GM21360 (cell line): ENCODE results near the gene PRIM1.
"Not testable (repeated sequence)": the region's sequence is repeated elsewhere in the genome, so short reads cannot be mapped to it uniquely, and the experiment has no call there.

ENCODE experiments used
- ATAC-seq: cut with Tn5 transposase; IDR thresholded peaks from one replicate; pipeline ENCODE4 v1.9.1; 2021; ENCODE audit warnings: mild to moderate bottlenecking, moderate library complexity; ENCODE audit not compliant: unreplicated experiment

Gene PRIM1

DNA sequence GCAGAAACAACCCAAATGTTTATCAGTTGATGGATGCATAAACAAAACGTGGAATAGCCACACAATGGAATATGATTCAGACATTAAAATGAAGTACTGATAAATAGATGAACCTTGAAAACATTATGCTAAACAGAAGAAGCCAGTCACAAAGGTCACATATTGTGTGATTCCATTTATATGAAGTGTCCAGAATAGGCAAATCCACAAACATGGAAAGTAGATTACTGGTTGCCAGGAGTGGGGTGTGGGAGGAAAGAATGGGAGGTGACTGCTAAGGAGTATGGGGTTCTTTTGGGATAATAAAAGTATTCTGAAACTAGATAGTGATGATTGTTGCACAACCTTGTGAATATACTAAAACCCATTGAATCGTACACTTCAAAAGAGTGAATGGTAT, 9.7 kb upstream of the PRIM1 start:
- no peak for ATAC-seq

GRCh38 chr12:56760460-56760859, 8.3 kb upstream of the PRIM1 start:
- ATAC-seq, result no peak

GRCh38 chr12:56759263-56759908, 7.3 kb upstream of the PRIM1 start:
- no peak for ATAC-seq

- ATAC-seq, result no peak
These were observed 6.7 kb upstream of the PRIM1 start for GRCh38 chr12:56758728-56759262.

DNA sequence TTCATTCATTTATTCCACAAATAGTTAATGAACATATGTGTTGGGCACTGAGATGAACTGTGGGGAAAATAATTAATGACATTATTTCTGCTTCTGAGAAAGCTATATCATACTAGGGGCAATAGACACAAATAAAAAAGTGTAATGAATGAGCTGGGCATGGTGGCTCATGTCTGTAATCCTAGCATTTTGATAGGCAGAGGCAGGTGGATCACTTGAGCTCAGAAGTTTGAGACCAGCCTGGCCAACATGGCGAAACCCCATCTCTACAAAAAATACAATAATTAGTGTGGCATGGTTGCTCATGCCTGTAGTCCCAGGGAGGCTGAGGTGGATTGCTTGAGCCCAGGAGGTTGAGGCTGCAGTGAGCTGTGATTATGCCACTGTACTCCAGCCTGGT, 5.8 kb upstream of the PRIM1 start:
- ATAC-seq, result not testable (repeated sequence)

GRCh38 chr12:56753566-56753965, 1.4 kb upstream of the PRIM1 start:
- ATAC-seq, result no peak

GRCh38 chr12:56750596-56750995, 1.5 kb downstream of the PRIM1 start:
- ATAC-seq, result not testable (repeated sequence)

DNA sequence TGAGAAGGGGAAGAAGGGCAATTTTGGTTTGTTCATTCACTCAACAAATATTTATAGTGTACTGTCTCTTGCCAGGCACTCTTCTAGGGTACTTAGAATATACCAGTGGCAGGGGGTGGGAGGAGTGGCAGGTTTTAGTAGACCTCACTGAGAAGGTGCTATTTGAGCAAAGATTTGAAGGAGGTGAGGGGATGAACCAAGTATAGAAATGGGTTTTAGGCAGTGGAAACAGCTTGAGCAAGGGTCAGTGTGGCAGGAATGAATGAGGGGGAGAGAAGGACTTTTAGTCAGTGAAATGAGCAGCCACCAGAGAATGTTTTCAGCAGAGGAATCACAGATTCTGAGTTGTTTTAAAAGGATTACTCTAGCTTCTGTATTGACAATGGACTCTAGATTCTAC, 2.3 kb downstream of the PRIM1 start:
- ATAC-seq, result no peak

DNA sequence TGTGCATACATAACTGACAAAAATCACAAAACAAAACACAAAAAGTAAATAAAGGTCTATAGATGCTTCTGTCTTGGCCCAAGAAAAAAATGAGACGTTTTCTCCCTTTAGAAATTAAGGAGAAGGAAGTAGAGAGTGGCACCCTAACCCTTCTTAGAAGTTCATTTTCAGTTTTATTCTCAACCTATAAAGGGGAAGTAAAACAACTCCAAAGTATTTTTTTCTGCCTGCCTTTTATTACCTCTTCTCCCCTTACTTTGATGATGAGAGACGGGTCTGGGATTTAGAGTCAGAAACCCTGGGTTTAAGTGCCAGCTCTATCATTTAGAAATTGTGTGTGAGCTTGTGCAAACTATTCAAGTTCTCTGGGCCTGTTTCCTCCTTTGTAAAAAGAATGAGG, 2.8 kb downstream of the PRIM1 start:
- no peak for ATAC-seq

DNA sequence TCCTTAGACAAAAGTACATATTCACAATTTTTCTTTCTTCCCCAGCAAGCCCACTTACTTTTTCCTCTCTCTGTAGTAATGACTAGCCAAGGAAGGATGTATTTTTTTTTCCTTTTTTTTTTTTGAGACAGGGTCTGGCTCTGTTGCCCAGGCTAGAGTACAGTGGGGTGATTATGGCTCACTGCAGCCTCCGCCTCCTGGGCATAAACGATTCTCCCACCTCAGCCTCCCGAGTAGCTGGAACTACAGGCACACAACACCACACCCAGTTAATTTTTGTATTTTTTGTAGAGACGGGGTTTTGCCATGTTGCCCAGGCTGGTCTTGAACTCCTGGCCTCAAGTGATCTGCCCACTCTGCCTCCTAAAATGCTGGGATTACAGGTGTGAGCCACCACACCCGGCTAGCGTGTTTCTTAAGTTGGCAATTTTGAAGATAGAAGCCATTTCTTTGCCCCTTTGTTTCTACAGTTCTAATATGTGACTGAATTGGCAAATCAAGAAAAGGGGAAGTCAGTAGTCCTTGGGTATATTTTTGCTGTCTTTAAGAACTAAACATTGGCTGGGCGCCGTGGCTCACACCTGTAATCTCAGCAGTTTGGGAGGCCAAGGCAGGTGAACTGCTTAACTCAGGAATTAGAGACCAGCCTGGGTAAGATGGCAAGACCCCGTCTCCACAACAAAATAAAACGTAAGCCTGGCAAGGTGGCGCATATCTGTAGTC, 23.8 kb downstream of the PRIM1 start:
- no peak for ATAC-seq

- not testable (repeated sequence) for ATAC-seq
These were observed 25.9 kb downstream of the PRIM1 start for GRCh38 chr12:56726196-56726675.

GRCh38 chr12:56725723-56726102, 26.4 kb downstream of the PRIM1 start:
- peak; percentile 1 for ATAC-seq

DNA sequence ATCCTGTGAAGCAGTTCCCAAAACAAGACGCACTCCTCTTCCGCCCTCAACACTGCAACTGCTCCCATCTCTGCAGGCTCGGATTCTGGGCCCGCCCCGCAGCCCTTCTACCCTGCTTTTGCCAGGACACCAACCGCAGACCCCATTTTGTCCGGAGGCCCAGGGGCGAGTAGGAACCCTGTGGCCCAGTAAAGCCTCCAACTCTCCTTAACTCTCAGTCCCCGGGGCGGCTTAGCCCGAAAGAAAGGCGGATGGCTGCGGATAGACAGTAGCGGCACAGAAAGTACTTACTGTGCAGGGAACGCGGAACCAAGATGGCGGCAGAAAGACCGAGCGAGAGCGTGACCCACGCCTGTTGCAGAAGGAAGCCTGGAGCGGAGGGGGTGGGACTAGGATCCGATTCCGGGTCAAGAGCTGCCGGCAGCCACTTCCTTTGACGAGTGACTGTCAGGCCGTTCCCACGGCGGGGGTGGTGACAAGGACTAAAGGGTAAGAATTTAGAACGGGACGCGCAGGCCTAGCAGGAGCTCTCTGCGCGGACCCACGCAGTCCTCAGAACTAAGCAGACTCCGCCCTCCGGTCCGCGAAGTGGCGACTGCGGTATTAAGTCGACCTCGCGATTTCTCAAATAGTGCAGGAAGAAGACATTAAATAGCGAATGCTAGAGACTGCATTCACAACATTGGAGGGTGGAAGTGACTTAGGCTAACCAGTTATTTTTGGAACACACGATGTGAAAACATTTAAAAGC, 27.0 kb downstream of the PRIM1 start, which contains the start of gene NACA:
NACA (minus strand) TSS at position 328 of the 751 bp plus-strand sequence. CDS start 778 bp downstream, outside the sequence.
- ATAC-seq, result peak; percentile 93

- no peak for ATAC-seq
These were observed 27.5 kb downstream of the PRIM1 start for GRCh38 chr12:56724701-56724971.

- ATAC-seq, result no peak
These were observed 28.0 kb downstream of the PRIM1 start for GRCh38 chr12:56723889-56724700.

- no peak for ATAC-seq
These were observed 28.8 kb downstream of the PRIM1 start for GRCh38 chr12:56723352-56723751.

GRCh38 chr12:56722832-56723231, 29.3 kb downstream of the PRIM1 start:
- ATAC-seq, result no peak

DNA sequence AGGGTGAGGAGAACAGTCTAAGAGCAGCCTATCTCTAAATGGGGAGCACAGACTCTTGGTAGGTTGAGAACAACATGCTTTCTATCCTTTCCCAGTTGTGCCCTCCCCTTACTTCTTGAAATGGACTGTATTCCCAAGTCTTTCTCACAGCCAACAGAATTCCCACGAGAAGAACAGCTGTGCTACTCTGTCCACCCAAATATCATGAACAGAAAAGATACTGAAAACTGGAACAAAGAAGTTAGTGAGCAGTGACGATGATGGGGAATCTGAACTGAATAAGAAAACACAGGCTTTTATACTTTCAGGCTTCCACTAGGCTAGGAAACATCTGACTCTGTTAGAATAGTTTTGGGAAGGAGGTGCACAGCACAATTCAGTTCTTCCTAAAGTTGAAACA, 30.4 kb downstream of the PRIM1 start:
- no peak for ATAC-seq

DNA sequence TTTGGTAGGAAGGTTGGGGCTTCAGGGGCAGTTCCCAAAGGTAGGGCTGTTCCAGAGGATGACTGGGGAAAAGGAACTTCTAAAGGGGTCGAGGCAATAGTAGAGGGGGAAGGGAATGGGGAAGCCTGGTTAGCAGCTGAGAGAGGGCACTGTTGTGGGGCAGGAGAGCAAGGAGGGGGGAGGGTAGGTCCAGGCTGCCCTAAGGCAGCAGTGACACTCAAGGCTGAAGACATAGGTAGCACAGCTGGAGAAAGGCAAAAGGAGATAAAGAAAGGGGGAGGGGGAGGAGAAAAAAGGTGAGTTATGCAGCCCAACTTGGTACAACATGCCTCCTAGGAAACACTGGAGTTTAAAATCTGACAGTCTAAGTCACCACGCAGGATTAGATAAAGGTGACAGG, 30.9 kb downstream of the PRIM1 start:
- ATAC-seq, result no peak

GRCh38 chr12:56720731-56721151, 31.4 kb downstream of the PRIM1 start:
- no peak for ATAC-seq

- no peak for ATAC-seq
These were observed 33.1 kb downstream of the PRIM1 start for GRCh38 chr12:56719056-56719455.
